Pancreas (tissue), 10 donors: ENCODE results near the gene ZSCAN31. TPM values are rescaled to one million over a fixed set of nuclear protein-coding genes. Genes with fewer than 3 reads are reported as not detected.

Experiments
- ATAC-seq, 4 donors: fragments of 200-7000 bp; cut with Tn5 transposase; one replicate each; pipeline versions ENCODE4 v1.8.0 to v1.9.1; 2020; ENCODE audit warnings: mild to moderate bottlenecking in 4 of 4, moderate library complexity in 4 of 4
- DNase-seq, 6 donors: peaks; one replicate each; pipeline ENCODE4 v3.0.0-alpha.2; 2020
- FAIRE-seq: peaks from 2 replicates; lab custom pipeline; 2012; peaks lifted over from hg19 to GRCh38; lab: Jason Lieb, UNC
- H3K27ac ChIP-seq, 4 donors: fragments of 200-600 bp; sonication (generic); 1 replicate in 3 of 4; 2 replicates in 1 of 4; pipeline versions ENCODE4 v1.5.0 to v1.8.0; 2020
- H3K27me3 ChIP-seq, 4 donors: fragments of 200-600 bp; one replicate each; pipeline ENCODE4 v1.8.0; 2021
- H3K36me3 ChIP-seq, 3 donors: fragments of 200-600 bp; sonication (generic) in 1 of 3; one replicate each; pipeline versions ENCODE4 v1.5.0 to v1.8.0; 2020 to 2021
- H3K4me1 ChIP-seq, 3 donors: fragments of 200-600 bp; one replicate each; pipeline ENCODE4 v1.8.0; 2021
- H3K4me3 ChIP-seq, 4 donors: fragments of 200-600 bp; sonication (generic) in 2 of 4; one replicate each; pipeline versions ENCODE4 v1.5.0 to v1.8.0; 2020 to 2021
- H3K9me3 ChIP-seq, 4 donors: fragments of 200-600 bp; one replicate each; pipeline ENCODE4 v1.8.0; 2021
- CTCF ChIP-seq, 4 donors: fragments of 200-600 bp; sonication (generic) in 3 of 4; IDR thresholded peaks; one replicate each; pipeline versions ENCODE4 v1.5.0 to v1.8.0; 2021; ENCODE audit warnings: antibody characterized with exemption in 4 of 4
- WGBS, 2 donors: extraction: QIAGEN DNeasy Blood & Tissue Kit; methylation state at CpG; one replicate each; pipeline ENCODE4 v1.1.7; 2013; 5-methylcytosine and 5-hydroxymethylcytosine counted together
- intact Hi-C, 3 donors: fragments of 100-400 bp; cut with DNase I; formaldehyde crosslinking; loops; one replicate each; pipeline versions ENCODE4 v1.11.1 to v1.14.2; 2022
- polyA plus RNA-seq, 2 donors: library from polyadenylated mRNA; stranded (reverse); fragments of 200-250 nt; gene quantifications; one replicate each; pipeline ENCODE4 v1.2.3, GENCODE V29; 2013
- total RNA-seq, 6 donors: library from RNA; stranded (reverse); fragmentation: NEBNext Ultra II Directional in 4 of 6; extraction: Animal tissue kit (Norgen Biotek cat#: 25700) in 4 of 6; gene quantifications; one replicate each; pipeline versions ENCODE4 v1.2.1 to v1.2.4, GENCODE V29; 2021 to 2023
- donor health status: healthy with polysubstance abuse.
- donor health status: DM: no; HTN: no; CAD: no; lungs with moderate emphysema.
- donor health status: DM: no; HTN: no; CAD: no.
- donor health status: control.
- donor health status: control.
- donor health status: Bipolar disorder and iron deficiency.
- donor health status: DM: yes; HTN: yes; CAD: no.
- donor health status: DM: no; HTN: no; CAD: no.
- donor health status: DM: no; HTN: no; CAD: no.
- donor health status: DM: yes; HTN: yes; CAD: no.

Gene ZSCAN31
- total and polyA plus RNA-seq, 8 donors: 4.4 to 13.2 (median 7.4) TPM

- DNase-seq (no peak), ATAC-seq (no peak), FAIRE-seq (no peak)
- intact Hi-C loops: no loop called here
- no peaks in the 10 kb centered on the region for H3K27me3 ChIP-seq
- H3K4me1 ChIP-seq: peaks cover 5 to 9% (median 5%) of the 10 kb centered on the region in 3 donors
- no peak for TF ChIP-seq CTCF (IDR thresholded peaks at IDR 0.05)
- no peaks in the 10 kb centered on the region for H3K9me3 ChIP-seq
- no peaks in the 10 kb centered on the region for H3K36me3 ChIP-seq
- 80 to 81% methylated on average over 6 of the region's 6 CpGs for WGBS, 2 donors
- no peak overlapping the region for H3K27ac ChIP-seq
- H3K4me3 ChIP-seq: no peak overlapping the region
Observed at GRCh38 chr6:28357036-28357435, 21.1 kb upstream of the ZSCAN31 start.

DNA sequence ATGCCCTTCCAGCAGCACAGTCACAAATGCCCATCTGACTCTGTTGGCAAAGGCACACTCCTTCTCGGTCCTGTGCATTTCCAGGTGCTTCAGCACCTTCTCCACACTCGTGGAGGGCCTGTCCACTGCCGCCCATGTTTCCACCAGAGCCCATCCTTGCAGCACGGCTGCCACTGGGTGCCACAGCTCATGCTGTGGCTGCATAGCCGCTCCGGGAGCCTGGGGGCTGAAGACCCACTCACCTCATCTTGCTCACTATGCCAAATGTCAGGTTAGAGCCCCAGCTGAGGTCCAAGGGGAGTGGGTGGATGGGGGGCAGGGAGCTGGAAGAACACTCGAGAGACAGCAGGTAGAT, 20.7 kb upstream of the ZSCAN31 start:
- 58 to 64% methylated on average over 7 of the region's 7 CpGs for WGBS, 2 donors
- intact Hi-C loops: no loop called here
- peaks cover 5 to 9% (median 5%) of the 10 kb centered on the region in 3 donors for H3K4me1 ChIP-seq
- H3K27ac ChIP-seq: peak overlapping the region in 3 of 4 donors; percentile 77 to 92 (median 86)
- no peaks in the 10 kb centered on the region for H3K36me3 ChIP-seq
- FAIRE-seq: no peak
- no peak for ATAC-seq
- no peak for TF ChIP-seq CTCF (IDR thresholded peaks at IDR 0.05)
- H3K4me3 ChIP-seq: no peak overlapping the region
- no peaks in the 10 kb centered on the region for H3K9me3 ChIP-seq
- H3K27me3 ChIP-seq: no peaks in the 10 kb centered on the region
- DNase-seq: no peak

DNA sequence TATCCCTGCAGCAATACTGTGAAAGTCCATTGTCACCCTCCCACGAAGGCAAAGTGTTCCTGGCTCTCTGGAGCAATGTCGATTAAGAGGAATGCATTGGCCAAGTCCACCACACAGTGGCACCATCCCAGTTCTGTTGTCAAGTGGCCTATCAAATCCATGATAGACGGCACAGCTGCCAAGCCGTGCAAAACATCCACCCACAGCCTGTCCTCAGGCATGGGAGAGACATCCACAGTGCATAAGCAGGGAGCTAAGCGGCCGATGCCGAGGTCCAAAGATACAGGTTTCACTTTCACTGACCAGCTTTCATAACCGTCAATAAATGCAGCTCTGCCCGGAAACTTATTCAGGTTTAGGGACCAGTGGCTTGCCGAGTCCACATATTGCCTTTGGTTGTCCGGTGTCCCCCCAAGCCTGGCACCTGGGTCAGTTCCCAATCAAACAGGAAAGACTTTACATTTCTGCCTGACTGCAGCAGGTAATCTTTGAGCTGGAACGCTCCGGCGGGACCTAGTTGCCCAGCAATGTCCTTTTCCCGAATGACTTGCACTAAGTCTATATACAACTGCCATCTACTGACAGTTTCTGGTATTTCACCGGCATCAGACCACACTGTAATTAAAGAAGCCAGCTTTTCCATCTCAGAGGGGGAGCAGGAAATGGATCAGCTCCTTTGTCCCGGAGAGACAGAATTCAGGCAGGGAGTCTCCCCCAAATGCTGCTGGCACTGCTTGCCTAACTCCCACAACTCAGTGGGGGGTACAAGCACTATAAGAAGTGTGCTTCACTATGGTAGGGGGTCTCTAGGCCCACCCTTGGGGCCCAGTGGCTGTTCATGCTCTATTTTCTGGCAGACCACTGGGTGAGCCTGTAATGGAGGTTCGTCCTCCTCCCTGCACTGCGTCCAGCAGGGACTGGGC, 20.1 kb upstream of the ZSCAN31 start:
- intact Hi-C loops: no loop called here
- H3K36me3 ChIP-seq: no peaks in the 10 kb centered on the region
- peaks cover 6 to 9% (median 8%) of the 10 kb centered on the region in 3 donors for H3K4me1 ChIP-seq
- H3K27me3 ChIP-seq: no peaks in the 10 kb centered on the region
- DNase-seq: peak; percentile 70 to 83 (median 78)
- ATAC-seq: peak; percentile 81 to 97 (median 93)
- H3K9me3 ChIP-seq: no peaks in the 10 kb centered on the region
- no peak for FAIRE-seq
- peak overlapping the region; percentile 58 to 92 (median 82) for H3K27ac ChIP-seq
- 1 to 2% methylated on average over 19 of the region's 19 CpGs for WGBS, 2 donors
- peak overlapping the region; percentile 18 to 61 (median 40) for H3K4me3 ChIP-seq
- TF ChIP-seq CTCF (IDR thresholded peaks at IDR 0.05): peak; percentile 44 to 78 (median 73)

- WGBS, 2 donors: 77 to 83% methylated on average over 10 of the region's 10 CpGs
- no peaks in the 10 kb centered on the region for H3K36me3 ChIP-seq
- peak overlapping the region; percentile 71 to 92 (median 82) for H3K27ac ChIP-seq
- FAIRE-seq: no peak
- intact Hi-C loops: no loop called here
- H3K4me1 ChIP-seq: peaks cover 9 to 15% (median 14%) of the 10 kb centered on the region in 3 donors
- no peak for TF ChIP-seq CTCF (IDR thresholded peaks at IDR 0.05)
- DNase-seq: peak in 1 of 6 donors; percentile 27
- no peaks in the 10 kb centered on the region for H3K9me3 ChIP-seq
- peak overlapping the region in 1 of 4 donors; percentile 61 for H3K4me3 ChIP-seq
- ATAC-seq: no peak
- H3K27me3 ChIP-seq: no peaks in the 10 kb centered on the region
Observed at GRCh38 chr6:28354688-28355554, 19.0 kb upstream of the ZSCAN31 start.
